Ecto neural progenitor cell (in vitro differentiated cells): ENCODE measurements around the gene C20orf204.

Experiments
- DNase-seq: peaks from one replicate; pipeline ENCODE4 v3.0.0-alpha.2; 2018; ENCODE audit warnings: low spot score

C20orf204 gene

GRCh38 chr20:64027981-64028685 is 7.8 kb upstream of the C20orf204 start:
- no peak for DNase-seq

GRCh38 chr20:64029293-64030117 is 6.5 kb upstream of the C20orf204 start:
- DNase-seq: no peak

- no peak for DNase-seq
Observed at GRCh38 chr20:64030371-64031134, 5.4 kb upstream of the C20orf204 start.

- DNase-seq: no peak
Observed at GRCh38 chr20:64031822-64032314, 4.1 kb upstream of the C20orf204 start.

- DNase-seq: no peak
Observed at GRCh38 chr20:64032706-64033624, 3.0 kb upstream of the C20orf204 start.

GRCh38 chr20:64033981-64034493 is 1.9 kb upstream of the C20orf204 start:
- DNase-seq: no peak

GRCh38 chr20:64035066-64035932 is 683 bp upstream of the C20orf204 start:
- DNase-seq: no peak

- no peak for DNase-seq
Observed at GRCh38 chr20:64036346-64037198, 590 bp downstream of the C20orf204 start.

- DNase-seq: no peak
Observed at GRCh38 chr20:64037199-64037497, 1.2 kb downstream of the C20orf204 start.

GRCh38 chr20:64037498-64038213 is 1.7 kb downstream of the C20orf204 start:
- peak; percentile 54 for DNase-seq

- DNase-seq: no peak
Observed at GRCh38 chr20:64038224-64038564, 2.2 kb downstream of the C20orf204 start.

- DNase-seq: peak; percentile 87
Observed at GRCh38 chr20:64038565-64039292, 2.7 kb downstream of the C20orf204 start.

- DNase-seq: no peak
Observed at GRCh38 chr20:64039293-64040160, 3.5 kb downstream of the C20orf204 start.

- no peak for DNase-seq
Observed at GRCh38 chr20:64040231-64041039, 4.5 kb downstream of the C20orf204 start.

- DNase-seq: no peak
Observed at GRCh38 chr20:64041040-64041780, 5.2 kb downstream of the C20orf204 start.

GRCh38 chr20:64041781-64042053 is 5.7 kb downstream of the C20orf204 start:
- no peak for DNase-seq
